HepG2 (cell line): ENCODE results near the gene PANK1. TPM values are rescaled to one million over a fixed set of nuclear protein-coding genes. Genes with fewer than 3 reads are reported as not detected.

Source experiments
- ARID3A ChIP-seq: IDR thresholded peaks from 2 replicates; pipeline ENCODE4 v1.6.1; 2012; ENCODE audit warnings: low read depth, low read length, improper control_type of control experiment
- EP300 ChIP-seq, 3 experiments: sonication (generic) in 1 of 3; formaldehyde crosslinking in 1 of 3; IDR thresholded peaks; 2 replicates each; pipeline versions ENCODE4 v1.5.1 to v1.6.1; 2011 to 2020; ENCODE audit warnings: low read depth in 2 of 3, low read length in 2 of 3, borderline replicate concordance in 1 of 3, improper control_type of control experiment in 1 of 3, mild to moderate bottlenecking in 1 of 3, missing genetic modification reagents in 1 of 3, moderate library complexity in 1 of 3
- HOXA7 ChIP-seq: sonication (generic); formaldehyde crosslinking; IDR thresholded peaks from 2 replicates; pipeline ENCODE4 v1.8.1; 2022; ENCODE audit warnings: mild to moderate bottlenecking, missing genetic modification reagents, moderate library complexity
- KDM6A ChIP-seq: IDR thresholded peaks from 2 replicates; pipeline ENCODE4 v1.6.1; 2016; ENCODE audit warnings: low read depth
- MYNN ChIP-seq: sonication (generic); formaldehyde crosslinking; IDR thresholded peaks from 2 replicates; pipeline ENCODE4 v1.4.0; 2020; ENCODE audit warnings: mild to moderate bottlenecking, low read depth, missing genetic modification reagents
- NCOR1 ChIP-seq: fragments of 200-600 bp; sonication (generic); IDR thresholded peaks from 2 replicates; pipeline ENCODE4 v1.7.0; 2017; ENCODE audit warnings: antibody characterized with exemption, low read length, borderline replicate concordance
- NFE2L2 ChIP-seq: fragments of 150-350 bp; IDR thresholded peaks from 2 replicates; pipeline ENCODE4 v1.6.1; 2014; ENCODE audit warnings: low read length
- SPEN ChIP-seq: sonication (generic); formaldehyde crosslinking; IDR thresholded peaks from 2 replicates; pipeline ENCODE4 v1.5.1; 2020; ENCODE audit warnings: low read depth, mild to moderate bottlenecking, missing genetic modification reagents
- ZBTB4 ChIP-seq: sonication (generic); formaldehyde crosslinking; IDR thresholded peaks from 2 replicates; pipeline ENCODE4 v1.4.0; 2020; ENCODE audit warnings: missing genetic modification reagents, mild to moderate bottlenecking, borderline replicate concordance
- ZNF121 ChIP-seq: sonication (generic); formaldehyde crosslinking; IDR thresholded peaks from 2 replicates; pipeline ENCODE4 v1.5.0; 2020; ENCODE audit warnings: mild to moderate bottlenecking, missing genetic modification reagents
- ZNF138 ChIP-seq: sonication (generic); formaldehyde crosslinking; IDR thresholded peaks from 2 replicates; pipeline ENCODE4 v1.5.0; 2020; ENCODE audit warnings: mild to moderate bottlenecking, low read depth, missing genetic modification reagents
- ZNF543 ChIP-seq: sonication (generic); formaldehyde crosslinking; IDR thresholded peaks from 2 replicates; pipeline ENCODE4 v1.4.0; 2020; ENCODE audit warnings: mild to moderate bottlenecking, missing genetic modification reagents
- ZNF746 ChIP-seq: sonication (generic); formaldehyde crosslinking; IDR thresholded peaks from 2 replicates; pipeline ENCODE4 v1.8.0; 2022; ENCODE audit warnings: mild to moderate bottlenecking, missing genetic modification reagents
- polyA plus RNA-seq, 8 experiments: library from polyadenylated mRNA; depleted of rRNA in 3 of 8; stranded (reverse) in 7 of 8; unstranded in 1 of 8; fragments of >200 nt; fragmentation: Illumina TruSeq in 4 of 8; extraction: Trizol in 4 of 8; gene quantifications; 2 replicates each; pipeline versions ENCODE4 v1.2.1 to v1.2.3, GENCODE V29; 2011 to 2016; ENCODE audit warnings: low read depth in 4 of 8, missing spikeins in 1 of 8, mixed read lengths in 1 of 8; ENCODE audit not compliant: insufficient read depth in 1 of 8
- total RNA-seq, 5 experiments: library from RNA; depleted of rRNA; stranded (reverse); fragments of >200 nt; fragmentation: Illumina TruSeq; extraction: Trizol; gene quantifications; 2 replicates each; pipeline ENCODE4 v1.2.3, GENCODE V29; 2016; ENCODE audit warnings: low read depth in 1 of 5

The PANK1 gene
- total and polyA plus RNA-seq, 2 of the 13 experiments (the other 11 are each of a cell fraction or from before 2014, with no cell fraction given): 18.2 to 33.3 TPM

GRCh38 chr10:89574368-89574767, 70.7 kb downstream of the PANK1 start (continued):
- TF ChIP-seq EP300 (IDR thresholded peaks at IDR 0.05; ENCODE audit: low read depth in 2 of 2, low read length in 2 of 2): peak in 1 of 2 experiments; percentile 7; a peak in 1 of 4 replicates
- TF ChIP-seq EP300 (CRISPR knock-in tag; IDR thresholded peaks at IDR 0.05; ENCODE audit: borderline replicate concordance): no peak
- TF ChIP-seq ZBTB4 (CRISPR knock-in tag): no peak
- no peak for TF ChIP-seq KDM6A (CRISPR knock-in tag)
- TF ChIP-seq ZNF121 (CRISPR knock-in tag): no peak
- TF ChIP-seq SPEN (CRISPR knock-in tag): no peak
- TF ChIP-seq HOXA7: no peak
- no peak for TF ChIP-seq ZNF746 (CRISPR knock-in tag)
- TF ChIP-seq ZNF138 (CRISPR knock-in tag): no peak
- no peak for TF ChIP-seq NCOR1
- TF ChIP-seq MYNN (CRISPR knock-in tag): no peak
- no peak for TF ChIP-seq ARID3A
- TF ChIP-seq NFE2L2: no peak
- no peak for TF ChIP-seq ZNF543 (CRISPR knock-in tag)
